ENCODE data around the gene FBXL13. TPM values are rescaled to one million over a fixed set of nuclear protein-coding genes. Genes with fewer than 3 reads are reported as not detected.
"Not testable (repeated sequence)": the region's sequence is repeated elsewhere in the genome, so short reads cannot be mapped to it uniquely, and the experiment has no call there.

The FBXL13 gene
- total and polyA plus RNA-seq, 8 donors: 2.2 to 5.7 (median 4.7) TPM

DNA sequence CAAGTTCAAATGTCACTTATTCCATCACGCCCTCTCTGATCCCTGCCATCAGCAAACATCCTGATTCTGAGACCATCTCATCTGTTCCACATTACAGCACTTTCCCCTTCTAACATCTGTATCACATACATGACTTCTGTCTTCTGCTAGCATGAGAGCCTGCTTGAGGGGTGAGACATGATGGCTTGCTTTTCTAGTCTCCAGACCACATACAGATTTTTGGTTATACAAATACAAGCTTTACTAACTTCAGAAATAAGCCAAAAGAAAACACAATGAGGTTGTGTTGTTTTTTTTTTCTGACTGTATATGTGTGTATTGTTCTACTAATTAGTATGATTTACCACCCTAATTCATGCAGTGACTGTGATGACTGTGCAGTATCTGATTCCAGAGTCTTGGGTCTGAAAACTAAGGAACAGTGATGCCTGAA, 40.0 kb upstream of the FBXL13 start:
- DNase-seq: no peak
- Histone ChIP-seq H3K9me3 (no peaks in the 10 kb centered on the region), H3K27me3 (no peaks in the 10 kb centered on the region), H3K4me1 (no peaks in the 10 kb centered on the region), H3K4me3 (no peak overlapping the region), H3K36me3 (peaks cover 0 to 24% of the 10 kb centered on the region in 2 donors), H3K27ac (no peak overlapping the region)
- intact Hi-C loops (cut with DNase I): no loop called here
- ATAC-seq: no peak
- TF ChIP-seq, protein P1, sequence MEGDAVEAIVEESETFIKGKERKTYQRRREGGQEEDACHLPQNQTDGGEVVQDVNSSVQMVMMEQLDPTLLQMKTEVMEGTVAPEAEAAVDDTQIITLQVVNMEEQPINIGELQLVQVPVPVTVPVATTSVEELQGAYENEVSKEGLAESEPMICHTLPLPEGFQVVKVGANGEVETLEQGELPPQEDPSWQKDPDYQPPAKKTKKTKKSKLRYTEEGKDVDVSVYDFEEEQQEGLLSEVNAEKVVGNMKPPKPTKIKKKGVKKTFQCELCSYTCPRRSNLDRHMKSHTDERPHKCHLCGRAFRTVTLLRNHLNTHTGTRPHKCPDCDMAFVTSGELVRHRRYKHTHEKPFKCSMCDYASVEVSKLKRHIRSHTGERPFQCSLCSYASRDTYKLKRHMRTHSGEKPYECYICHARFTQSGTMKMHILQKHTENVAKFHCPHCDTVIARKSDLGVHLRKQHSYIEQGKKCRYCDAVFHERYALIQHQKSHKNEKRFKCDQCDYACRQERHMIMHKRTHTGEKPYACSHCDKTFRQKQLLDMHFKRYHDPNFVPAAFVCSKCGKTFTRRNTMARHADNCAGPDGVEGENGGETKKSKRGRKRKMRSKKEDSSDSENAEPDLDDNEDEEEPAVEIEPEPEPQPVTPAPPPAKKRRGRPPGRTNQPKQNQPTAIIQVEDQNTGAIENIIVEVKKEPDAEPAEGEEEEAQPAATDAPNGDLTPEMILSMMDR (IDR thresholded peaks at IDR 0.05): no peak

DNA sequence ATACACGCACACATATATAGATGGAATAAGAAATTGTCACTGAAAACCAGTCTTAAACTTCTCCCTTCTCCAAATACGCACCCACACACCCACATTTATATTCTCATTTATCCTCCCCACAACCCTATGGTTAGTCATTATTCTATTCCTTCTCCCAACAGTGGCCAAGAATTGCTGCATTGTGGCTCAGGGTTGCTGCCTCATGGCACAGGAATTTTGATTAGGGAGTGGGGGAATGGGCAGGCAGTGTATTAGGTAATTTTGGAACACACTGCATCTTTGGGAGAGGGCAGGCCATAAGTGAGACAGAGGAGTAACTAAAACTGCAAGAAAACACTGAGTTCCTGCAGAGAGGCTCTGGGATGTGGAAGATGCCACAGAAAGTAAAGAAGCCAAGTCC, 38.6 kb upstream of the FBXL13 start:
- ATAC-seq (peak; percentile 50), DNase-seq (no peak)
- Histone ChIP-seq H3K27me3 (no peaks in the 10 kb centered on the region), H3K27ac (no peak overlapping the region), H3K4me1 (no peaks in the 10 kb centered on the region), H3K36me3 (peaks cover 0 to 21% of the 10 kb centered on the region in 2 donors), H3K4me3 (no peak overlapping the region), H3K9me3 (no peaks in the 10 kb centered on the region)
- intact Hi-C loops (cut with DNase I): no loop called here
- TF ChIP-seq, protein P1 (IDR thresholded peaks at IDR 0.05): no peak

DNA sequence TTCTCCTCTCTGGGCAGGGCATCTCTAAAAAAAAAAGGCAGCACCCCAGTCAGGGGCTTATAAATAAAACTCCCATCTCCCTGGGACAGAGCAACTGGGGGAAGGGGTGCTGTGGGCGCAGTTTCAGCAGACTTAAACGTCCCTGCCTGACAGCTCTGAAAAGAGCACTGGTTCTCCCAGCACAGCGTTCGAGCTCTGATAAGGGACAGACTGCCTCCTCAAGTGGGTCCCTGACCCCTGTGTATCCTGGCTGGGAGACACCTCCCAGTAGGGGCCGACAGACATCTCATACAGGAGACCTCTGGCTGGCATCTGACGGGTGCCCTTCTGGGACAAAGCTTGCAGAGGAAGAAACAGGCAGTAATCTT, 32.1 kb upstream of the FBXL13 start:
- H3K4me3 ChIP-seq; intact Hi-C loops (cut with DNase I); H3K27ac ChIP-seq; H3K9me3 ChIP-seq; H3K27me3 ChIP-seq; H3K4me1 ChIP-seq; DNase-seq; ATAC-seq: not testable (repeated sequence)
- peaks cover 0 to 22% of the 10 kb centered on the region in 2 donors for H3K36me3 ChIP-seq

DNA sequence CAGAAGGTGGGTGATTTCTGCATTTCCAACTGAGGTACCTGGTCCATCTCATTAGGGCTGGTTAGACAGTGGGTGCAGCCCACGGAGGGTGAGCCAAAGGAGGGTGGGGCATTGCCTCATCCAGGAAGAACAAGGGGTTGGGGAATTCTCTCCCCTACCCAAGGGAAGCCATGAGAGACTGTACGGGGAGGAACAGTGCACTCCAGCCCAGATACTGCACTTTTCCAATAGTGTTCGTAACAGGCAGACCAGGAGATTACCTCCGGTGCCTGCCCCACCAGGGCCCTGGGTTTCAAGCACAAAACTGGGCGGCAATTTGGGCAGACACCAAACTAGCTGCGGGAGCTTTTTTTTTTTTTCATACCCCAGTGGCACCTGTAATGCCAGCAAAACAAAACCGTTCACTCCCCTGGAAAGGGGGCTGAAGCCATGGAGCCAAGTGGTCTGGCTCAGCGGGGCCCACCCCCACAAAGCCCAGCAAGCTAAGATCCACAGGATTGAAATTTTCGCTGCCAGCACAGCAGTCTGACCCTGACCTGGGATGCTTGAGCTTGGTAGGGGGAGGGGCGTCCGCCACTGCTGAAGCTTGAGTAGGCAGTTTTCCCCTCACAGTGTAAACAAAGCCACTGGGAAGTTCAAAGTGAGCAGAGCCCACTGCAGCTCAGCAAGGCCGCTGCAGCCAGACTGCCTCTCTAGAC, 31.6 kb upstream of the FBXL13 start:
- no peak for ATAC-seq
- no peaks in the 10 kb centered on the region for H3K9me3 ChIP-seq
- no peaks in the 10 kb centered on the region for H3K27me3 ChIP-seq
- H3K4me3 ChIP-seq: no peak overlapping the region
- intact Hi-C loops (cut with DNase I): no loop called here
- DNase-seq: peak in 2 of 4 donors; percentile 22 to 50
- H3K4me1 ChIP-seq: no peaks in the 10 kb centered on the region
- TF ChIP-seq, protein P1 (IDR thresholded peaks at IDR 0.05): no peak
- H3K36me3 ChIP-seq: peaks cover 0 to 22% of the 10 kb centered on the region in 2 donors
- no peak overlapping the region for H3K27ac ChIP-seq

DNA sequence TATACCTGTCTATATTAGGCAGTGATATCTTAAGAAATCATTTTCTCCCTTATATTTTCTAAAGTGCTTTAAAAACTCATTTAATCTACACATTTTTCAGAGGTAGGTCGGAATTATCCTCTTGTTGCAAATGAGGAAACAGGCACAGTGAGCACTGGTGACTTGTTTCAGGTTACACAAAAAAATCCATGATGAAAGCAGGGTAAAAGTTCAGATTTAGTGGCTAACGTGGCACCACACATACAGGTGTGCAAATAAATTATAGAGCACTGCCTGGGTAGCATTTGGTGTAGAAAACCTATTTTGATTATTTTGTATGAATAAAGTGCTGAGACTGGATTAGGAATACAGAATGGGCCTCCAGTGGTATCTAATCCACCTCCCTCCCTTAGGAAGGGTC, 26.9 kb upstream of the FBXL13 start:
- intact Hi-C loops (cut with DNase I): no loop called here
- no peak for ATAC-seq
- H3K4me3 ChIP-seq: no peak overlapping the region
- DNase-seq: no peak
- TF ChIP-seq, protein P1 (IDR thresholded peaks at IDR 0.05): no peak
- H3K4me1 ChIP-seq: no peaks in the 10 kb centered on the region
- H3K27ac ChIP-seq: no peak overlapping the region
- no peaks in the 10 kb centered on the region for H3K9me3 ChIP-seq
- H3K36me3 ChIP-seq: peaks cover 0 to 40% of the 10 kb centered on the region in 2 donors
- H3K27me3 ChIP-seq: no peaks in the 10 kb centered on the region

DNA sequence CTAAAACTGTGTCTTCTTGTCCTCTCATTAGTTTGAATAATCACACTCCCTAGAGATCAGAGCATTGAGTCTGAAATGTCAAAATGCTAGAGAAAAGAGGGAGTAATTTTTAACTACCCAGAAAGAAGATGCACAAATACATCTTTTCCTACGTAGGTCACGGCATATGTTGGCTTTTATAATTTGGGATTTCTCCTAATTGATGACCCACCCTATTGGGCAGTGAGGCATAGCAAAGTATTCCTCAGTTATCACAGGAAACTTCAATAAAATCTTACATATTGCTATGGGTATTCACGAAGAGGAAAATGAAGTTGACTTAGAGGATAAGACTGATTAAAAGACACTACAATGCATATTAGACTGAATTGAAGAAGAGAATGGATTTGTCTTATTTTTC, 25.8 kb upstream of the FBXL13 start:
- Histone ChIP-seq H3K4me1 (no peaks in the 10 kb centered on the region), H3K36me3 (peaks cover 0 to 48% of the 10 kb centered on the region in 2 donors), H3K27me3 (no peaks in the 10 kb centered on the region), H3K9me3 (no peaks in the 10 kb centered on the region), H3K27ac (no peak overlapping the region), H3K4me3 (no peak overlapping the region)
- ATAC-seq (no peak), DNase-seq (no peak)
- intact Hi-C loops (cut with DNase I): no loop called here
- TF ChIP-seq, protein P1 (IDR thresholded peaks at IDR 0.05): no peak
